LNCAP (cell line): ENCODE results near the gene MDM2.

Experiments
- TF ChIP-seq, protein P1 (sequence below): fragments of 450-650 bp; IDR thresholded peaks from 2 replicates; pipeline ENCODE4 v1.5.1; 2017; ENCODE audit warnings: mild to moderate bottlenecking

MDM2 gene

DNA sequence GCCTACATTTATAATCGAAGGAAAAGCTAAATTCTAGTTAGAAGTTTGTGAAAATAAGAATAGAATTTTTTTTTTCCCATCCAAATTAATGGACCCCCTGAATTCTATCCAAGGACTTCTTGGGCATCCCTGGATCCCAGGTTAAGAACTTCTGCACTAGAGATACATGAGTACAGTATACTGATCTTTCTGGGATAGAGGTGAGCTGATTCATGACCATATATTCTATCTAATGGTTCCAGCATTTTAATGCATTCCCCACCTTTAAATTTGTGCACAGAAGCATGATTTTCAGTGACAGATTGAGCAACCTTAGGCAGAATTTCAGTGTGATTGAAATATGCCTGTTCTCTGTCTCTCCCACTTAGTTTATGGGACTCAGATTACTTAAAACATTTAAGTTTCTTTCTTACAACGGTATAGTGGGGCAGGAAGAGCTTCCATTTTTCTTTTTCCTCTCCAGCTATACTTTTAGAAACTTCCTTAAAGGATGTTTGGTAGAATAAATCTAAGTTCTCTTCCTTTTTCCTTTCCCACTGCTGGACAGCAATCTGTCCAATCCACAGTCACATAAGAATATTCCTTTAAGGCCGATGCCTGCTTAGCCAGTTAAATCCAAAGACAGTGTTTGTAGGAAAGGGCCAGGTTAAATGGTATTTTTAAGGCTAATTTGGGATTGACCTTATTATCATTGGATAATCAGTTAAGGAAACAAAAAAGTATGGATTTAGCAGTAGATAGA lies 6.7 kb downstream of the MDM2 start:
- TF ChIP-seq, protein P1, sequence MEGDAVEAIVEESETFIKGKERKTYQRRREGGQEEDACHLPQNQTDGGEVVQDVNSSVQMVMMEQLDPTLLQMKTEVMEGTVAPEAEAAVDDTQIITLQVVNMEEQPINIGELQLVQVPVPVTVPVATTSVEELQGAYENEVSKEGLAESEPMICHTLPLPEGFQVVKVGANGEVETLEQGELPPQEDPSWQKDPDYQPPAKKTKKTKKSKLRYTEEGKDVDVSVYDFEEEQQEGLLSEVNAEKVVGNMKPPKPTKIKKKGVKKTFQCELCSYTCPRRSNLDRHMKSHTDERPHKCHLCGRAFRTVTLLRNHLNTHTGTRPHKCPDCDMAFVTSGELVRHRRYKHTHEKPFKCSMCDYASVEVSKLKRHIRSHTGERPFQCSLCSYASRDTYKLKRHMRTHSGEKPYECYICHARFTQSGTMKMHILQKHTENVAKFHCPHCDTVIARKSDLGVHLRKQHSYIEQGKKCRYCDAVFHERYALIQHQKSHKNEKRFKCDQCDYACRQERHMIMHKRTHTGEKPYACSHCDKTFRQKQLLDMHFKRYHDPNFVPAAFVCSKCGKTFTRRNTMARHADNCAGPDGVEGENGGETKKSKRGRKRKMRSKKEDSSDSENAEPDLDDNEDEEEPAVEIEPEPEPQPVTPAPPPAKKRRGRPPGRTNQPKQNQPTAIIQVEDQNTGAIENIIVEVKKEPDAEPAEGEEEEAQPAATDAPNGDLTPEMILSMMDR, result no peak

- TF ChIP-seq, protein P1, result no peak
Measured at GRCh38 chr12:68815232-68815927, 7.4 kb downstream of the MDM2 start.

DNA sequence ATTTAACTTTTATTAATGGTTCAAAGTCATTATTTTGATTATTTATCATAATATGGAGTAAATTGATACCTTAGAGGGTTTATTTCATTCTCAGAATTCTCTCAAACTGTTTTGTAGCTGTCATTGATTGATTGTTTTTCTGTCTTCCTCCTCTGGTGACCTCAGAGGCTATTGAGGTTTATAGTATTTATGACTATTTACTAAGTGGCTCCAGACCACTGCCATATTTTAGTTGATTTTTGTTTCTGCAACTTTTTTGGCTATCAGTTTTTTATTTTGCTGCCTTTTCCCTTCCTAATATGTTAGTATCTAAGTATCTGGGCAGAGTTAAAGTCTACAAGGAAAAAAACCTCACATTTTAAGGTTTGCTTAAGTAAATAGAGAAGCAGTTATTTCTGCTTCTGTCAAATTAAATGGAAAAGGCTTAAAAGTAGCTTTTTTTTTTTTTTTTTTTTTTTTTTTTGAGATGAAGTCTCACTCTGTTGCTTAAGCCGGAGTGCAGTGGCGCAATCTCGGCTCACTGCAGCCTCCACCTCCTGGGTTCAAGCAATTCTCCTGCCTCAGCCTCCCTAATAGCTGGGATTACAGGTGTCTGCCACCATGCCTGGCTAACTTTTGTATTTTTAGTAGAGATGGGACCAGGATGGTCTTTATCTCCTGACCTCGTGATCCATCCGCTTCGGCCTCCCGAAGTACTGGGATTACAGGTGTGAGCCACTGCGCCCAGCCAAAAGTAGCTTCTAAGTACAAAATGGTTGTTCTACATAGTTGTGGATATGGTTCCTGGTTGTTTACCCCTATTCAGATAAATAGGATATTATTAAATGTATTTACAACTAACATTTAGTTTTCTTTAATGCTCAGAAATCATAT lies 8.2 kb downstream of the MDM2 start:
- TF ChIP-seq, protein P1, result no peak

DNA sequence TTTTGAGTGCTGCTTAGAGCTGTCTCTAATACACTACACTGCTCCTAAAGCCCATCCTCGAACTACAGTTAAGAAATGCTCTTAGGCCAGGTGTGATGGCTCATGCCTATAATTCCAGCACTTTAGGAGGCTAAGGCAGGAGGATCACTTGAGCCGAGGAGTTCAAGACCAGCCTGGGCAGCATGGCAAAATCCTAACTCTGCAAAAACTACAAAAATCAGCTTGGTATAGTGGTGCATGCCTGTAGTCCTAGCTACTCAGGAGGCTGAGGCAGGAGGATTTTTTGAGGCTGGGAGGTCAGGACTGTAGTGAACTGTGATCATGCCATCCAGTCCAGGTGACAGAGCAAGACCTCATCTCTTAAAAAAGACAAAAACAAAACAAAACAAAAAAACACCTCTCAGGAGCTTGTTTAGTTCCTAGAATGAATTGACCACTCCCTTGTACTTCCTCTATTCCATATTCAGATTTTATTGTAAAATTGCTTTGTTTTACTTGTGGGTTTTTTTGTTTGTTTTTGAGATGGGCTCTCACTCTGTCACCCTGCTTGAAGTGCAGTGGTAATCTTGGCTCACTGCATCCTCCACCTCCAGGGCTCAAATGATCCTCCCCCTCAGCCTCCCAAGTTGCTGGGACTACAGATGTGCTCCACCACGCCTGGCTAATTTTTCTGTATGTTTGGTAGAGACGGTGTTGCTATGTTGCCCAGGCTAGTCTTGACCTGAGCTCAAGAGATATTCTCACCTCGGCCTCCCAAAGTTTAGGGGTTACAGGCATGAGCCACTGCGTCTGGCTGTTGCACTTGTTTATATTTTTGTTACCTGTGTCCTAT lies 13.6 kb downstream of the MDM2 start:
- TF ChIP-seq, protein P1, result no peak

GRCh38 chr12:68823696-68824095 lies 15.7 kb downstream of the MDM2 start:
- TF ChIP-seq, protein P1, result no peak

GRCh38 chr12:68824131-68824530 lies 16.2 kb downstream of the MDM2 start:
- TF ChIP-seq, protein P1, result no peak
